ENCODE data around the gene COPS7B.

- TF ChIP-seq EP300 (IDR thresholded peaks at IDR 0.05; ENCODE audit: borderline replicate concordance in 1 of 2, low read depth in 2 of 2, low read length in 2 of 2) (no peak), ZNF274 (IDR thresholded peaks at IDR 0.05; ENCODE audit: borderline replicate concordance, extremely low read depth, low read length) (no peak), CTCF (IDR thresholded peaks at IDR 0.05; ENCODE audit: control extremely low read depth in 1 of 3, insufficient read depth in 1 of 3, low read depth in 1 of 3, low read length in 3 of 3) (no peak), RNF2 (IDR thresholded peaks at IDR 0.05; ENCODE audit: borderline replicate concordance, low read depth, low read length, missing control alignments, poor library complexity, severe bottlenecking) (no peak), MAX (IDR thresholded peaks at IDR 0.05) (no peak)
These were observed 24.7 kb downstream of the COPS7B start for GRCh38 chr2:231810905-231811304.

Measured in H1 (cell line).